ENCODE measurements around the gene C19orf81. TPM values are rescaled to one million over a fixed set of nuclear protein-coding genes. Genes with fewer than 3 reads are reported as not detected.

The C19orf81 gene
- total and polyA plus RNA-seq, 2 of the 13 experiments (the other 11 are each of a cell fraction or from before 2014, with no cell fraction given), result not detected

DNA sequence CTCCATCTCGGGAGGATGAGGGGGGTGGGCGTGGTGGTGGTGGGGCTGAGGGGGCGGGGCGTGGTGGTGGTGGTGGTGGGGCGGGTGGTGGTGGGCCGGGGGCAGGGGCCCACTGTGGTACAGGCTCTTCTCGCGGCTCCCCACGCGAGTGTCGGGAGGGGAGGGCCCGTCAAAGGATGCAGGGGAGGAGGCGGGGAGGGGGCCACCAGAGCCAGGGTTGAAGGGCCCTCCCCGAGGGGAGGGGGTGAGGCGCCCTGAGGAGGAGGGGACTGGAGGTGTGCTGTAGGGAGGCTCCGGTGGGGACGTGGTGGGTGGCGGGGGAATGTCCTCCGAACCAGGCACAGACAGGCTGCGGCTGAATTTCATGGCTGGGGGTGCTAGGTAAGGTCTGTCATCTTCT lies 19.6 kb downstream of the C19orf81 start (continued):
- TF ChIP-seq THAP9 (CRISPR knock-in tag; IDR thresholded peaks at IDR 0.05; ENCODE audit: borderline replicate concordance), result no peak

- intact Hi-C loops (cut with micrococcal nuclease; ENCODE audit: unreplicated experiment), result no loop called here
- FAIRE-seq (no peak), ATAC-seq (no peak), DNase-seq (ENCODE audit: low spot score) (no peak)
- BruUV-seq (replicated peaks), result no TSS peak
- Histone ChIP-seq H3K79me2 (ENCODE audit: insufficient read depth, low read length) (no peaks in the 10 kb centered on the region), H3K4me3 (replicated peaks in 1 of 3; ENCODE audit: insufficient read depth in 1 of 3, low read depth in 2 of 3, low read length in 3 of 3) (no peak overlapping the region), H3K4me1 (ENCODE audit: insufficient read depth, low read length) (no peaks in the 10 kb centered on the region), H4K20me1 (ENCODE audit: insufficient read depth, low read length) (no peaks in the 10 kb centered on the region), H3K9me3 (ENCODE audit: low read length) (no peaks in the 10 kb centered on the region; the same call in 1 of the 2 replicates), H3K4me2 (ENCODE audit: low read depth, low read length) (no peak overlapping the region), H3K27ac (ENCODE audit: extremely low read length, insufficient read depth, low read length) (no peak overlapping the region), H3K9ac (ENCODE audit: insufficient read depth, low read depth, low read length) (no peak overlapping the region), H2AFZ (ENCODE audit: low read length) (no peak overlapping the region), H3K27me3 (ENCODE audit: control insufficient read depth in 1 of 2, insufficient read depth in 2 of 2, low read length in 2 of 2) (peaks cover 6 to 42% of the 10 kb centered on the region in 2 experiments; a peak in 4 of 5 replicates), H3K36me3 (replicated peaks in 1 of 2; ENCODE audit: control insufficient read depth in 1 of 2, insufficient read depth in 2 of 2, low read length in 2 of 2) (no peaks in the 10 kb centered on the region)
- CTCF ChIA-PET (ENCODE audit: low intra/inter-chr PET ratio, low total read pairs), result interaction anchor here (1.1 to 1.5 kb wide), 2 partner anchors 114 to 253 kb away, joined by 3 to 8 read pairs; no protein-coding TSS in a partner anchor
- POLR2A ChIA-PET, result no interaction called here
- WGBS (ENCODE audit: low lambda C conversion rate), result 30% methylated on average over 21 of the region's 23 CpGs
- in situ Hi-C loops (cut with HindIII; ENCODE audit: extremely low pct_ligation_motif_present, low pct_unique_long_range_greater_than_20kb), result no loop called here
- TF ChIP-seq NR2C2 (CRISPR knock-in tag; IDR thresholded peaks at IDR 0.05; ENCODE audit: borderline replicate concordance), result no peak
- no peak for TF ChIP-seq ZKSCAN1 (IDR thresholded peaks at IDR 0.05; ENCODE audit: low read length)
- TF ChIP-seq TP53 (CRISPR knock-in tag; conservative IDR thresholded peaks at IDR 0.05), result no peak
- no peak for TF ChIP-seq ZNF281 (CRISPR knock-in tag; IDR thresholded peaks at IDR 0.05; ENCODE audit: borderline replicate concordance)
- TF ChIP-seq SMC3 (IDR thresholded peaks at IDR 0.05; ENCODE audit: low read length), result peak; percentile 45; the same call in 1 of the 2 replicates
- peak; percentile 63 for TF ChIP-seq CTCF (CRISPR knock-in tag; IDR thresholded peaks at IDR 0.05)
- TF ChIP-seq FOXP1 (IDR thresholded peaks at IDR 0.05), result no peak
- no peak for TF ChIP-seq FOXP1 (CRISPR knock-in tag; IDR thresholded peaks at IDR 0.05)
- TF ChIP-seq, protein P1, sequence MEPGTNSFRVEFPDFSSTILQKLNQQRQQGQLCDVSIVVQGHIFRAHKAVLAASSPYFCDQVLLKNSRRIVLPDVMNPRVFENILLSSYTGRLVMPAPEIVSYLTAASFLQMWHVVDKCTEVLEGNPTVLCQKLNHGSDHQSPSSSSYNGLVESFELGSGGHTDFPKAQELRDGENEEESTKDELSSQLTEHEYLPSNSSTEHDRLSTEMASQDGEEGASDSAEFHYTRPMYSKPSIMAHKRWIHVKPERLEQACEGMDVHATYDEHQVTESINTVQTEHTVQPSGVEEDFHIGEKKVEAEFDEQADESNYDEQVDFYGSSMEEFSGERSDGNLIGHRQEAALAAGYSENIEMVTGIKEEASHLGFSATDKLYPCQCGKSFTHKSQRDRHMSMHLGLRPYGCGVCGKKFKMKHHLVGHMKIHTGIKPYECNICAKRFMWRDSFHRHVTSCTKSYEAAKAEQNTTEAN (CRISPR knock-in tag; conservative IDR thresholded peaks at IDR 0.05), result no peak
- TF ChIP-seq KMT2A (CRISPR knock-in tag; IDR thresholded peaks at IDR 0.05), result no peak
- TF ChIP-seq NFE2L1 (CRISPR knock-in tag; IDR thresholded peaks at IDR 0.05; ENCODE audit: borderline replicate concordance), result no peak
- TF ChIP-seq ZNF83 (CRISPR knock-in tag; IDR thresholded peaks at IDR 0.05; ENCODE audit: borderline replicate concordance), result no peak
Observed at GRCh38 chr19:50669302-50670101, 20.3 kb downstream of the C19orf81 start.

All from HepG2 (cell line).